ENCODE data around the gene RAB25.
"Not testable (repeated sequence)": the region's sequence is repeated elsewhere in the genome, so short reads cannot be mapped to it uniquely, and the experiment has no call there.

Gene RAB25

GRCh38 chr1:156065871-156066270 is 4.9 kb downstream of the RAB25 start:
- TF ChIP-seq GATA1 (IDR thresholded peaks at IDR 0.05; ENCODE audit: low read depth, low read length) (no peak), POLR2A (IDR thresholded peaks at IDR 0.05; ENCODE audit: low read length) (no peak)
- no peak for DNase-seq

GRCh38 chr1:156067262-156067661 is 6.3 kb downstream of the RAB25 start:
- no peak for TF ChIP-seq POLR2A (IDR thresholded peaks at IDR 0.05; ENCODE audit: low read length)
- TF ChIP-seq GATA1 (IDR thresholded peaks at IDR 0.05; ENCODE audit: low read depth, low read length), result no peak
- no peak for DNase-seq

- no peak for DNase-seq
Measured at GRCh38 chr1:156069490-156070455, 8.8 kb downstream of the RAB25 start.

DNA sequence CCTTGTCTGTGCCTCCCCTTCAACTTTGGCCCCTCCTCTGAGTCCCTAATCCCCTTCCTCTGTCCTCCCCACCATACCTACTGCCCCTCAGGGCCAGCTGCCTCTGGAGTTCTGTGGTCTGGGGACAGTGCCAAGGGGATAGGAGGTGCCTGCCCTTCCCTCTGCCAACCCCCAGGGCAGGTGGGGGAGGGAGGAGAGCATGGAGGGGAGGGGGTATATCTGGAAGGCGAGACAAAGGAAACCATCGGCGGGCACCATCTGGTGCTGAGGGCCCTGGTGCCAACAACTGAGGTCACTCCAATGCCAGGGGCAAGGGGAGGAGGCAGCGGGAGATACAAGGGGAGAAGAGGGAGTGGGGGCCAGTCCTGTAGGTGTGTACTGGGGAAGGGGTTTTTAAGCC is 9.6 kb downstream of the RAB25 start:
- TF ChIP-seq POLR2A (IDR thresholded peaks at IDR 0.05; ENCODE audit: low read length) (no peak), GATA1 (IDR thresholded peaks at IDR 0.05; ENCODE audit: low read depth, low read length) (no peak)
- DNase-seq, result no peak

More at GRCh38 chr1:156069490-156070455, 8.8 kb downstream of the RAB25 start:
- TF ChIP-seq POLR2A (IDR thresholded peaks at IDR 0.05; ENCODE audit: low read length), result no peak
- TF ChIP-seq GATA1 (IDR thresholded peaks at IDR 0.05; ENCODE audit: low read depth, low read length), result no peak

- not testable (repeated sequence) for DNase-seq
Measured at GRCh38 chr1:156071332-156071816, 10.4 kb downstream of the RAB25 start.

DNA sequence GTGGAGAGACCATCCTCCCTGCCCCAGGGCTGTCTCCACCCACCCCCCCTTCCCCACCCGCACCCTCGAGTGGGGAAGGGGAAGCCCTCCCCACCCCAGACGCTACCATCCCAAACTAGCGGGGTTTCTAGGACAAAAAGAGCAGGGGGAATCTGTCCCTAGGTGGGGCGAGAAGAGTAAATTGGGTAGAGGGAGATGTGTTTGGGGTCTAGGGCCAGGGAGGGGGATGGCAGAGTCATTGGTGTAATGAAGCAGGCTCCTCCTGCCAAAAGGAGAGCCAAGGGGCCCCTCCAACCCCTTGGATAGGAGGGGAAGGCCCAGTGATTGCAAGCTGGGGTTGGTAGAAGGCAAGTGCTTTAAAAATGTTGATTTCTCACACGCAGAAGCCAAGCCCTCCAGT is 11.3 kb downstream of the RAB25 start:
- DNase-seq, result no peak
- no peak for TF ChIP-seq POLR2A (IDR thresholded peaks at IDR 0.05; ENCODE audit: low read length)
- no peak for TF ChIP-seq GATA1 (IDR thresholded peaks at IDR 0.05; ENCODE audit: low read depth, low read length)

- no peak for TF ChIP-seq POLR2A (IDR thresholded peaks at IDR 0.05; ENCODE audit: low read length)
- TF ChIP-seq GATA1 (IDR thresholded peaks at IDR 0.05; ENCODE audit: low read depth, low read length), result no peak
- no peak for DNase-seq
Measured at GRCh38 chr1:156073110-156073687, 12.2 kb downstream of the RAB25 start.

- TF ChIP-seq POLR2A (IDR thresholded peaks at IDR 0.05; ENCODE audit: low read length) (no peak), GATA1 (IDR thresholded peaks at IDR 0.05; ENCODE audit: low read depth, low read length) (no peak)
- DNase-seq, result no peak
Measured at GRCh38 chr1:156073740-156074139, 12.8 kb downstream of the RAB25 start.

DNA sequence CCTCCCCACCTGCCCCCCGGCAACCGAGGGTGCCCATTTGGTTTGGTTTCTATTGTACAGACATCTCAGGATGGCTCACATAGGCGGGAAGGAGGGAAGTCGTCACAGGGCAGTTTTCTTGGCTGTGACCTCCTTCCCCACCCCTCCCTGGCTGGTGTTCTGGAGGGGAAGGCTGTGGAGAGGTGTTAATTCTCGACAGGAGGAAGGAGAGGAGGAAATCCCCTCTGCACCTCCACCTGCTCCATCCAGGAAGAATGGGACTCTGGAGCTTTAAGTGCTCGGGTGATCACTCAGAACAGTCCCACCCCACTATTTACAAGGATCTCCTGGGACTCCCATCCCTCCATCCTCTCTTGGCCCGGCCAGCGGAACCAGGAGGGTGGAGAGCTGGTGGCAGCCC is 13.7 kb downstream of the RAB25 start:
- no peak for TF ChIP-seq POLR2A (IDR thresholded peaks at IDR 0.05; ENCODE audit: low read length)
- TF ChIP-seq GATA1 (IDR thresholded peaks at IDR 0.05; ENCODE audit: low read depth, low read length), result no peak
- DNase-seq, result no peak

GRCh38 chr1:156075162-156075561 is 14.2 kb downstream of the RAB25 start:
- DNase-seq, result peak; percentile 15 to 17
- TF ChIP-seq POLR2A (IDR thresholded peaks at IDR 0.05; ENCODE audit: low read length) (no peak), GATA1 (IDR thresholded peaks at IDR 0.05; ENCODE audit: low read depth, low read length) (no peak)

- no peak for TF ChIP-seq GATA1 (IDR thresholded peaks at IDR 0.05; ENCODE audit: low read depth, low read length)
- no peak for TF ChIP-seq POLR2A (IDR thresholded peaks at IDR 0.05; ENCODE audit: low read length)
Measured at GRCh38 chr1:156075775-156076204, 14.8 kb downstream of the RAB25 start.

DNA sequence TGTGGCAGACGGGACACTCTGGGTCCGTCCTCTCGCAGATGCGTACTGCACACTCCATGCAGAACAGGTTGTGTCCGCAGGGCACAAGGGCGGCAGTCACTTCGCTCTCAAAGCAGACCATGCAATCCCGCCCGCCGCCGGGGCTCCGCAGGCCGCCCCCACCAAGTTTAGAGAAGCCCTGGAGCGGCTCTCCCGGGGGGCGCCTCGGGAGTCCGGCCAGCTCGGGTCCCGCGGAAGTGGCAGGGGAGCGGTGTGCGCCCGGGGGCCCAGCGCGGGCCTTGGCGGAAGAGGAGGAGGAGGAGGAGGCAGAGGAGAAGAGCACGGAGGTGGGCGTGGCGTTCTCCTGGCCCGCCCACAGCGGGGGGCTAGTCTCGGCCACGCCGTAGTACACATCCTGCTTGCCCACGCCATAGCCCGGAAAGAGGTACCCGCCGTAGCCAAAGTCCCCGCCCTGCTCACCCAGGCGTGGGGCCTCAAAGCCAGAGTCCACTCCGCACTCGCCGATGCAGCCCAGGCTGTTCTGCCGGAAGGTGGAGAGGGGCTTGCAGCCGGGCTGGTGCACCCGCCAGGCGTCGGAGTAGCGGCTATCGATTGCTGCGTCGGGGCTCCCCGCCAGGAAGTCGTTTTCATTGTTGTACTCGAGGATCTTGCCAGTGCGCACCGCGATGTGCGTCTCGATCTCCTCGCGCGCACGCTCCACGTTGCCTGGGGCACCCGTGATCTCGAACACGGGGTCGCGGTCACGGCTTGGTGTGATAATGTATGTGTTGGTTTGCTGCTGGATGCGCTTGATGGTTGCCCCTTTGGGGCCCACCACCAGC is 15.9 kb downstream of the RAB25 start:
- DNase-seq, result no peak
- no peak for TF ChIP-seq GATA1 (IDR thresholded peaks at IDR 0.05; ENCODE audit: low read depth, low read length)
- TF ChIP-seq POLR2A (IDR thresholded peaks at IDR 0.05; ENCODE audit: low read length), result no peak

More at GRCh38 chr1:156075775-156076204, 14.8 kb downstream of the RAB25 start:
- DNase-seq, result no peak

- no peak for TF ChIP-seq POLR2A (IDR thresholded peaks at IDR 0.05; ENCODE audit: low read length)
- no peak for DNase-seq
Measured at GRCh38 chr1:156077430-156077760, 16.4 kb downstream of the RAB25 start.

- DNase-seq, result no peak
- no peak for TF ChIP-seq GATA1 (IDR thresholded peaks at IDR 0.05; ENCODE audit: low read depth, low read length)
- no peak for TF ChIP-seq POLR2A (IDR thresholded peaks at IDR 0.05; ENCODE audit: low read length)
Measured at GRCh38 chr1:156078728-156079127, 17.8 kb downstream of the RAB25 start.
